PC-3 (cell line): ENCODE data around the gene TP63. TPM values are rescaled to one million over a fixed set of nuclear protein-coding genes. Genes with fewer than 3 reads are reported as not detected.
A peak's percentile ranks its signal among the peaks of the same experiment; 100 is the strongest.

Experiments
- ATAC-seq: fragments of 200-7000 bp; cut with Tn5 transposase; 2 replicates; pipeline ENCODE4 v1.9.1; 2020; ENCODE audit warnings: mild to moderate bottlenecking, moderate library complexity
- BruUV-seq: library from RNA; stranded (reverse); fragments of 400-500 nt; replicated peaks from 2 replicates; lab custom pipeline; 2021; lab: Mats Ljungman, UMichigan
- CTCF ChIA-PET: fragments of 300-600 bp; sonication (Branson Sonifier 250); formaldehyde crosslinking; loops from one replicate; lab custom pipeline; 2022; ENCODE audit warnings: antibody characterized with exemption; lab: Charles Lee
- POLR2A ChIA-PET: fragments of 300-600 bp; sonication (Branson Sonifier 250); formaldehyde crosslinking; loops from one replicate; lab custom pipeline; 2022; ENCODE audit warnings: antibody characterized with exemption; ENCODE audit not compliant: unreplicated experiment; lab: Charles Lee
- DNase-seq: peaks from one replicate; pipeline ENCODE4 v3.0.0-alpha.2; 2015
- H2AFZ ChIP-seq: fragments of 300-600 bp; sonication (generic); 2 replicates; pipeline ENCODE4 v1.6.0; 2016; ENCODE audit warnings: antibody characterized with exemption, low read length
- H3F3A ChIP-seq: fragments of 300-600 bp; sonication (generic); one replicate; pipeline ENCODE4 v1.6.0; 2017; ENCODE audit warnings: antibody characterized with exemption, low read length, control low read depth, mild to moderate bottlenecking; ENCODE audit not compliant: unreplicated experiment
- H3K27ac ChIP-seq: fragments of 300-600 bp; sonication (generic); 2 replicates; pipeline ENCODE4 v1.5.1; 2016; ENCODE audit warnings: mild to moderate bottlenecking, low read length
- H3K27me3 ChIP-seq: fragments of 300-600 bp; sonication (generic); 2 replicates; pipeline ENCODE4 v1.6.1; 2016; ENCODE audit warnings: low read length, mixed read lengths
- H3K36me3 ChIP-seq: fragments of 300-600 bp; sonication (generic); 2 replicates; pipeline ENCODE4 v1.6.1; 2016; ENCODE audit warnings: low read depth, mixed run types, low read length, mixed read lengths
- H3K4me1 ChIP-seq: fragments of 300-600 bp; sonication (generic); 2 replicates; pipeline ENCODE4 v1.5.1; 2016; ENCODE audit warnings: low read length; ENCODE audit not compliant: insufficient read depth
- H3K4me2 ChIP-seq: fragments of 300-600 bp; sonication (generic); 2 replicates; pipeline ENCODE4 v1.6.0; 2016; ENCODE audit warnings: low read length
- H3K4me3 ChIP-seq: fragments of 300-600 bp; sonication (generic); 2 replicates; pipeline ENCODE4 v1.5.1; 2016; ENCODE audit warnings: mild to moderate bottlenecking, low read length, mixed read lengths
- H3K79me2 ChIP-seq: fragments of 300-600 bp; sonication (generic); 2 replicates; pipeline ENCODE4 v1.6.1; 2017; ENCODE audit warnings: low read length, mixed read lengths
- H3K9ac ChIP-seq: fragments of 300-600 bp; sonication (generic); 2 replicates; pipeline ENCODE4 v1.6.0; 2016; ENCODE audit warnings: mild to moderate bottlenecking, low read length
- H3K9me2 ChIP-seq: fragments of 300-600 bp; sonication (generic); replicated peaks from 2 replicates; pipeline ENCODE4 v1.6.1; 2016; ENCODE audit warnings: mixed run types, low read length, mixed read lengths
- H3K9me3 ChIP-seq: fragments of 300-600 bp; sonication (generic); 2 replicates; pipeline ENCODE4 v1.6.1; 2016; ENCODE audit warnings: low read length, mixed read lengths
- H4K20me1 ChIP-seq: fragments of 300-600 bp; sonication (generic); 2 replicates; pipeline ENCODE4 v1.6.1; 2016; ENCODE audit warnings: low read length, mixed read lengths
- EZH2 ChIP-seq: fragments of 300-600 bp; sonication (generic); IDR thresholded peaks from one replicate; pipeline ENCODE4 v1.6.1; 2017; ENCODE audit warnings: antibody characterized with exemption, mild to moderate bottlenecking, low read length; ENCODE audit not compliant: unreplicated experiment
- EZH2phosphoT487 ChIP-seq: fragments of 300-600 bp; sonication (generic); IDR thresholded peaks from 2 replicates; pipeline ENCODE4 v1.6.1; 2018; ENCODE audit warnings: mild to moderate bottlenecking, antibody characterized with exemption, low read length, borderline replicate concordance
- intact Hi-C: fragments of 100-400 bp; cut with micrococcal nuclease; formaldehyde crosslinking; loops from 2 replicates; pipeline ENCODE4 v1.9.0; 2023
- total RNA-seq: library from RNA; depleted of rRNA; stranded (reverse); fragments of >200 nt; gene quantifications from 2 replicates; pipeline ENCODE4 v1.2.3, GENCODE V29; 2014
- TF ChIP-seq, protein P1 (sequence below): fragments of 300-600 bp; sonication (generic); conservative IDR thresholded peaks from 2 replicates; pipeline ENCODE4 v1.5.1; 2017; ENCODE audit warnings: antibody characterized with exemption, low read depth, mild to moderate bottlenecking, low read length

TP63 gene
- total RNA-seq, 1 experiment from 2014 or later, result 0.29 TPM

- H2AFZ ChIP-seq, result peak overlapping the region; percentile 47
- peak overlapping the region; percentile 61 for H3K9ac ChIP-seq
- H3K27me3 ChIP-seq, result no peaks in the 10 kb centered on the region
- H3F3A ChIP-seq, result peaks cover 5% of the 10 kb centered on the region
- ChIA-PET POLR2A (interaction anchor here (0.6 kb wide), 2 partner anchors 172 to 263 kb away, joined by 3 to 6 read pairs; no protein-coding TSS in a partner anchor), CTCF (interaction anchor here (0.6 to 0.7 kb wide), 2 partner anchors 30 to 122 kb away, joined by 3 to 5 read pairs; no protein-coding TSS in a partner anchor)
- H3K9me2 ChIP-seq, result no peaks in the 10 kb centered on the region
- peak overlapping the region; percentile 32; the same call in 1 of the 2 replicates for H3K4me3 ChIP-seq
- peaks cover 44% of the 10 kb centered on the region for H3K4me1 ChIP-seq
- DNase-seq, result no peak
- no peaks in the 10 kb centered on the region for H3K79me2 ChIP-seq
- BruUV-seq, result TSS peak; percentile 92
- H3K4me2 ChIP-seq, result peak overlapping the region; percentile 69
- TF ChIP-seq EZH2phosphoT487, result no peak
- no peak for TF ChIP-seq EZH2
- TF ChIP-seq, protein P1, sequence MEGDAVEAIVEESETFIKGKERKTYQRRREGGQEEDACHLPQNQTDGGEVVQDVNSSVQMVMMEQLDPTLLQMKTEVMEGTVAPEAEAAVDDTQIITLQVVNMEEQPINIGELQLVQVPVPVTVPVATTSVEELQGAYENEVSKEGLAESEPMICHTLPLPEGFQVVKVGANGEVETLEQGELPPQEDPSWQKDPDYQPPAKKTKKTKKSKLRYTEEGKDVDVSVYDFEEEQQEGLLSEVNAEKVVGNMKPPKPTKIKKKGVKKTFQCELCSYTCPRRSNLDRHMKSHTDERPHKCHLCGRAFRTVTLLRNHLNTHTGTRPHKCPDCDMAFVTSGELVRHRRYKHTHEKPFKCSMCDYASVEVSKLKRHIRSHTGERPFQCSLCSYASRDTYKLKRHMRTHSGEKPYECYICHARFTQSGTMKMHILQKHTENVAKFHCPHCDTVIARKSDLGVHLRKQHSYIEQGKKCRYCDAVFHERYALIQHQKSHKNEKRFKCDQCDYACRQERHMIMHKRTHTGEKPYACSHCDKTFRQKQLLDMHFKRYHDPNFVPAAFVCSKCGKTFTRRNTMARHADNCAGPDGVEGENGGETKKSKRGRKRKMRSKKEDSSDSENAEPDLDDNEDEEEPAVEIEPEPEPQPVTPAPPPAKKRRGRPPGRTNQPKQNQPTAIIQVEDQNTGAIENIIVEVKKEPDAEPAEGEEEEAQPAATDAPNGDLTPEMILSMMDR, result no peak
- peak overlapping the region; percentile 96 for H3K27ac ChIP-seq
- no peaks in the 10 kb centered on the region for H3K9me3 ChIP-seq
- intact Hi-C loops, result loop anchor here (1.0 to 10.0 kb wide), 3 partner anchors 30 to 410 kb away; no protein-coding TSS in a partner anchor
- ATAC-seq, result no peak
- H3K36me3 ChIP-seq, result no peaks in the 10 kb centered on the region
- no peaks in the 10 kb centered on the region for H4K20me1 ChIP-seq
Measured at GRCh38 chr3:189685291-189685690, 54.1 kb downstream of the TP63 start.

DNA sequence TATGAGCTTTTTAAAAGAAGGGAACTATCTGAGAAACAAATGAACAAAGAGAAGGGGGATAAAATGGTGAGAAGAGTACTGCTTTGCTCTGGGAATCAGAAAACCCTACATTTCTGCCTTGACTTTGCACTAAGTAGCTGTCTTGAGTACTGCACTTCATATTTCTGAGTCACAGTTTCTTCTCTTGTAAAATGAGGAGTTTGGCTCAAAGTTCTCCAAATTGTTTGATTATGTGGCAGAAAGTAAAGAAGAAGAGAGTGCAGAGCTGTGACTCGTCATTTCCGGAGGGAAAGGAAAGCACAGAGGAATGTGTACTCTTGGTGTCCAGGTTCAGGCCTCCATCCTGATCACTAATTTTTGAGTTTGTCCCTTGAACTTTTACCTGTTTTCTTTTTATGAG lies 54.7 kb downstream of the TP63 start:
- ATAC-seq, result peak; percentile 97
- Histone ChIP-seq H3K79me2 (no peaks in the 10 kb centered on the region), H3K27me3 (no peaks in the 10 kb centered on the region), H3K36me3 (no peaks in the 10 kb centered on the region), H3K27ac (peak overlapping the region; percentile 96), H3K4me1 (peaks cover 44% of the 10 kb centered on the region), H3K4me2 (peak overlapping the region; percentile 69), H3K9me2 (no peaks in the 10 kb centered on the region), H2AFZ (peak overlapping the region; percentile 47), H3K9me3 (no peaks in the 10 kb centered on the region), H4K20me1 (no peaks in the 10 kb centered on the region), H3K4me3 (peak overlapping the region; percentile 32; the same call in 1 of the 2 replicates), H3K9ac (peak overlapping the region; percentile 71), H3F3A (peaks cover 5% of the 10 kb centered on the region)
- intact Hi-C loops, result loop anchor here (1.0 to 10.0 kb wide), 7 partner anchors 29 to 411 kb away; no protein-coding TSS in a partner anchor
- no TSS peak for BruUV-seq
- peak; percentile 97 for DNase-seq
- ChIA-PET POLR2A (interaction anchor here (0.6 to 1.4 kb wide), 4 partner anchors 23 to 205 kb away, joined by 3 to 14 read pairs (median 8); no protein-coding TSS in a partner anchor), CTCF (interaction anchor here (0.6 to 0.9 kb wide), 3 partner anchors 30 to 413 kb away, joined by 3 to 5 read pairs (median 4); no protein-coding TSS in a partner anchor)
- TF ChIP-seq EZH2phosphoT487 (no peak), EZH2 (no peak)
- TF ChIP-seq, protein P1, result no peak

DNA sequence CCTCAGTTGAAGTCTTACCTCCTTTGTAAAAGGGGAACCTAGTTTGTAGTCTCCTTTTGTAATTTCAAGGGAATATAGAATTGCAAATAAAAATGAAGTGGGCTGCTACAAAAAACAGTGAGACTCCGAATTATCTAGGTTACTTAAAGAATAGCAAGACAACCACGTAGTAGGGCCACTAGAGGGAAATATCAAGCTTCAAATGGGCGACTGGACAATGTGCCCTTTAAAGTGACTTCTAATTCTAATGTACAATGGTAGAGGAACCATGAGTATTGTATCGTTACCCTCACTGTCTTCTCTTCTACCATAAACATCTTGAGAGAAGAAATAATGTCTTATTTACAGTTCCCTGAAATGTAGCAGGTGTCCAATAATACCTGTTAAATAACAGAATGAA lies 56.3 kb downstream of the TP63 start:
- ATAC-seq, result no peak
- no peak overlapping the region for H2AFZ ChIP-seq

More for the DNA sequence above, 56.3 kb downstream of the TP63 start:
- peak overlapping the region; percentile 96 for H3K27ac ChIP-seq
- no peaks in the 10 kb centered on the region for H4K20me1 ChIP-seq
- H3K79me2 ChIP-seq, result no peaks in the 10 kb centered on the region
- no peak for DNase-seq
- H3K27me3 ChIP-seq, result no peaks in the 10 kb centered on the region
- no peak overlapping the region for H3K4me2 ChIP-seq
- H3F3A ChIP-seq, result peaks cover 5% of the 10 kb centered on the region
- no peak overlapping the region for H3K9ac ChIP-seq
- ChIA-PET POLR2A (interaction anchor here (0.6 kb wide), 1 partner anchor 93 kb away, joined by 5 read pairs; no protein-coding TSS in a partner anchor), CTCF (no interaction called here)
- H3K36me3 ChIP-seq, result no peaks in the 10 kb centered on the region
- intact Hi-C loops, result loop anchor here (2.0 to 10.0 kb wide), 3 partner anchors 69 to 413 kb away; no protein-coding TSS in a partner anchor
- BruUV-seq, result no TSS peak
- no peaks in the 10 kb centered on the region for H3K9me3 ChIP-seq
- no peaks in the 10 kb centered on the region for H3K9me2 ChIP-seq
- H3K4me3 ChIP-seq, result no peak overlapping the region
- TF ChIP-seq, protein P1, result 0 out of 2 replicates have a peak, but pooled peaks have one; percentile 23
- no peak for TF ChIP-seq EZH2phosphoT487
- TF ChIP-seq EZH2, result no peak
- peaks cover 44% of the 10 kb centered on the region for H3K4me1 ChIP-seq
